ES-I3 (cell line): ENCODE measurements around the gene ATP9B.

Source experiments
- H3K36me3 ChIP-seq: 2 replicates; pipeline ENCODE4 v1.6.1; 2013; ENCODE audit warnings: mild to moderate bottlenecking, low read length, control low read depth, moderate library complexity; ENCODE audit not compliant: insufficient read depth
- H3K4me1 ChIP-seq: 2 replicates; pipeline ENCODE4 v1.6.1; 2013; ENCODE audit warnings: mild to moderate bottlenecking, control low read depth, low read length; ENCODE audit not compliant: insufficient read depth
- H3K9ac ChIP-seq: 2 replicates; pipeline ENCODE4 v1.6.1; 2013; ENCODE audit warnings: low read depth, mild to moderate bottlenecking, low read length, moderate library complexity
- H3K9me3 ChIP-seq: 2 replicates; pipeline ENCODE4 v1.6.1; 2013; ENCODE audit warnings: mild to moderate bottlenecking, low read length, moderate library complexity; ENCODE audit not compliant: control insufficient read depth, insufficient read depth

The ATP9B gene

GRCh38 chr18:79413426-79413825 lies 344.2 kb downstream of the ATP9B start:
- no peak overlapping the region for H3K9ac ChIP-seq
- no peaks in the 10 kb centered on the region for H3K36me3 ChIP-seq
- H3K4me1 ChIP-seq: no peaks in the 10 kb centered on the region; the same call in 1 of the 2 replicates
- H3K9me3 ChIP-seq: no peaks in the 10 kb centered on the region

- Histone ChIP-seq H3K36me3 (no peaks in the 10 kb centered on the region), H3K4me1 (no peaks in the 10 kb centered on the region; the same call in 1 of the 2 replicates), H3K9ac (no peak overlapping the region), H3K9me3 (no peaks in the 10 kb centered on the region)
Measured at GRCh38 chr18:79413901-79414300, 344.7 kb downstream of the ATP9B start.

- H3K9me3 ChIP-seq: no peaks in the 10 kb centered on the region
- H3K4me1 ChIP-seq: no peaks in the 10 kb centered on the region; the same call in 1 of the 2 replicates
- no peaks in the 10 kb centered on the region for H3K36me3 ChIP-seq
- no peak overlapping the region for H3K9ac ChIP-seq
Measured at GRCh38 chr18:79416022-79416676, 347.0 kb downstream of the ATP9B start.

- Histone ChIP-seq H3K4me1 (no peaks in the 10 kb centered on the region; the same call in 1 of the 2 replicates), H3K36me3 (no peaks in the 10 kb centered on the region; the same call in 1 of the 2 replicates), H3K9me3 (no peaks in the 10 kb centered on the region), H3K9ac (no peak overlapping the region)
Measured at GRCh38 chr18:79416677-79417052, 347.5 kb downstream of the ATP9B start.

GRCh38 chr18:79418236-79418635 lies 349.0 kb downstream of the ATP9B start:
- H3K4me1 ChIP-seq: no peaks in the 10 kb centered on the region
- H3K9ac ChIP-seq: no peak overlapping the region
- no peaks in the 10 kb centered on the region for H3K9me3 ChIP-seq
- no peaks in the 10 kb centered on the region; the same call in 1 of the 2 replicates for H3K36me3 ChIP-seq

GRCh38 chr18:79418642-79419041 lies 349.4 kb downstream of the ATP9B start:
- Histone ChIP-seq H3K4me1 (no peaks in the 10 kb centered on the region), H3K9ac (no peak overlapping the region), H3K9me3 (no peaks in the 10 kb centered on the region)

GRCh38 chr18:79420033-79420745 lies 351.0 kb downstream of the ATP9B start:
- H3K4me1 ChIP-seq: no peaks in the 10 kb centered on the region
- no peaks in the 10 kb centered on the region for H3K9me3 ChIP-seq
- no peaks in the 10 kb centered on the region; the same call in 1 of the 2 replicates for H3K36me3 ChIP-seq
- no peak overlapping the region for H3K9ac ChIP-seq

More at GRCh38 chr18:79418642-79419041, 349.4 kb downstream of the ATP9B start:
- no peaks in the 10 kb centered on the region; the same call in 1 of the 2 replicates for H3K36me3 ChIP-seq

- no peaks in the 10 kb centered on the region for H3K4me1 ChIP-seq
- H3K9ac ChIP-seq: no peak overlapping the region
- no peaks in the 10 kb centered on the region; the same call in 1 of the 2 replicates for H3K36me3 ChIP-seq
- no peaks in the 10 kb centered on the region for H3K9me3 ChIP-seq
Measured at GRCh38 chr18:79421275-79421857, 352.2 kb downstream of the ATP9B start.

- Histone ChIP-seq H3K9ac (no peak overlapping the region), H3K4me1 (no peaks in the 10 kb centered on the region), H3K9me3 (no peaks in the 10 kb centered on the region), H3K36me3 (no peaks in the 10 kb centered on the region; the same call in 1 of the 2 replicates)
Measured at GRCh38 chr18:79422022-79422782, 353.0 kb downstream of the ATP9B start.

- Histone ChIP-seq H3K9me3 (no peaks in the 10 kb centered on the region), H3K36me3 (no peaks in the 10 kb centered on the region; the same call in 1 of the 2 replicates), H3K4me1 (no peaks in the 10 kb centered on the region), H3K9ac (no peak overlapping the region)
Measured at GRCh38 chr18:79422783-79423165, 353.6 kb downstream of the ATP9B start.

GRCh38 chr18:79423211-79424007 lies 354.2 kb downstream of the ATP9B start:
- Histone ChIP-seq H3K36me3 (no peaks in the 10 kb centered on the region; the same call in 1 of the 2 replicates), H3K9me3 (no peaks in the 10 kb centered on the region), H3K4me1 (no peaks in the 10 kb centered on the region), H3K9ac (no peak overlapping the region)

- Histone ChIP-seq H3K36me3 (no peaks in the 10 kb centered on the region; the same call in 1 of the 2 replicates), H3K9ac (no peak overlapping the region), H3K4me1 (no peaks in the 10 kb centered on the region), H3K9me3 (no peaks in the 10 kb centered on the region)
Measured at GRCh38 chr18:79424008-79424565, 354.9 kb downstream of the ATP9B start.

GRCh38 chr18:79424880-79425568 lies 355.8 kb downstream of the ATP9B start:
- H3K9me3 ChIP-seq: no peaks in the 10 kb centered on the region
- no peaks in the 10 kb centered on the region; the same call in 1 of the 2 replicates for H3K36me3 ChIP-seq
- H3K4me1 ChIP-seq: no peaks in the 10 kb centered on the region
- H3K9ac ChIP-seq: no peak overlapping the region
